Measurements from ENCODE around the gene HPDL. TPM values are rescaled to one million over a fixed set of nuclear protein-coding genes. Genes with fewer than 3 reads are reported as not detected.

The HPDL gene
- total RNA-seq, 2 donors from 2014 or later: 7.8 to 10.1 TPM

- Mint-ChIP-seq H3K4me3 (no peak overlapping the region), H3K27ac (no peak overlapping the region), H3K4me1 (no peaks in the 10 kb centered on the region), H3K9me3 (no peaks in the 10 kb centered on the region), H3K36me3 (ENCODE audit: low read depth) (peaks cover 17% of the 10 kb centered on the region), H3K27me3 (ENCODE audit: insufficient read depth) (no peaks in the 10 kb centered on the region)
- H3K27ac ChIP-seq (ENCODE audit: low read depth, low read length): no peak overlapping the region
- H3K36me3 ChIP-seq (ENCODE audit: control insufficient read depth, insufficient read depth, low read length): peaks cover 24% of the 10 kb centered on the region
- 83% methylated on average over 2 of the region's 2 CpGs; no CpG with 5 or more reads in 1 of the 2 experiments for WGBS, 2 experiments (ENCODE audit: insufficient coverage in 1 of 2, insufficient read length in 1 of 2)
- no peaks in the 10 kb centered on the region for H3K27me3 ChIP-seq (ENCODE audit: control insufficient read depth, insufficient read depth, low read length, poor library complexity, severe bottlenecking)
- DNase-seq: no peak
- H3K9ac ChIP-seq (ENCODE audit: extremely low read depth, low read length, poor library complexity, severe bottlenecking): no peak overlapping the region
- TF ChIP-seq, protein P1, sequence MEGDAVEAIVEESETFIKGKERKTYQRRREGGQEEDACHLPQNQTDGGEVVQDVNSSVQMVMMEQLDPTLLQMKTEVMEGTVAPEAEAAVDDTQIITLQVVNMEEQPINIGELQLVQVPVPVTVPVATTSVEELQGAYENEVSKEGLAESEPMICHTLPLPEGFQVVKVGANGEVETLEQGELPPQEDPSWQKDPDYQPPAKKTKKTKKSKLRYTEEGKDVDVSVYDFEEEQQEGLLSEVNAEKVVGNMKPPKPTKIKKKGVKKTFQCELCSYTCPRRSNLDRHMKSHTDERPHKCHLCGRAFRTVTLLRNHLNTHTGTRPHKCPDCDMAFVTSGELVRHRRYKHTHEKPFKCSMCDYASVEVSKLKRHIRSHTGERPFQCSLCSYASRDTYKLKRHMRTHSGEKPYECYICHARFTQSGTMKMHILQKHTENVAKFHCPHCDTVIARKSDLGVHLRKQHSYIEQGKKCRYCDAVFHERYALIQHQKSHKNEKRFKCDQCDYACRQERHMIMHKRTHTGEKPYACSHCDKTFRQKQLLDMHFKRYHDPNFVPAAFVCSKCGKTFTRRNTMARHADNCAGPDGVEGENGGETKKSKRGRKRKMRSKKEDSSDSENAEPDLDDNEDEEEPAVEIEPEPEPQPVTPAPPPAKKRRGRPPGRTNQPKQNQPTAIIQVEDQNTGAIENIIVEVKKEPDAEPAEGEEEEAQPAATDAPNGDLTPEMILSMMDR (conservative IDR thresholded peaks at IDR 0.05): no peak
- H3K9me3 ChIP-seq (ENCODE audit: control insufficient read depth, low read length): no peaks in the 10 kb centered on the region
- no peak overlapping the region for H3K4me3 ChIP-seq (ENCODE audit: low read length)
- H3K4me1 ChIP-seq (ENCODE audit: control insufficient read depth, insufficient read depth, low read length): no peaks in the 10 kb centered on the region
These were observed 21.3 kb downstream of the HPDL start for GRCh38 chr1:45348020-45348419.

- H3K27me3 ChIP-seq (ENCODE audit: control insufficient read depth, insufficient read depth, low read length, poor library complexity, severe bottlenecking): no peaks in the 10 kb centered on the region
- H3K9ac ChIP-seq (ENCODE audit: extremely low read depth, low read length, poor library complexity, severe bottlenecking): no peak overlapping the region
- 91 to 93% methylated on average over 1 of the region's 1 CpG for WGBS, 2 experiments (ENCODE audit: insufficient coverage in 1 of 2, insufficient read length in 1 of 2)
- TF ChIP-seq, protein P1 (conservative IDR thresholded peaks at IDR 0.05): no peak
- Mint-ChIP-seq H3K4me1 (no peaks in the 10 kb centered on the region), H3K27me3 (ENCODE audit: insufficient read depth) (no peaks in the 10 kb centered on the region), H3K9me3 (no peaks in the 10 kb centered on the region), H3K27ac (no peak overlapping the region), H3K4me3 (no peak overlapping the region), H3K36me3 (ENCODE audit: low read depth) (peaks cover 15% of the 10 kb centered on the region)
- no peaks in the 10 kb centered on the region for H3K9me3 ChIP-seq (ENCODE audit: control insufficient read depth, low read length)
- no peak overlapping the region for H3K4me3 ChIP-seq (ENCODE audit: low read length)
- H3K36me3 ChIP-seq (ENCODE audit: control insufficient read depth, insufficient read depth, low read length): peaks cover 18% of the 10 kb centered on the region
- H3K27ac ChIP-seq (ENCODE audit: low read depth, low read length): no peak overlapping the region
- no peaks in the 10 kb centered on the region for H3K4me1 ChIP-seq (ENCODE audit: control insufficient read depth, insufficient read depth, low read length)
- DNase-seq: no peak
These were observed 21.9 kb downstream of the HPDL start for GRCh38 chr1:45348609-45348965.

DNA sequence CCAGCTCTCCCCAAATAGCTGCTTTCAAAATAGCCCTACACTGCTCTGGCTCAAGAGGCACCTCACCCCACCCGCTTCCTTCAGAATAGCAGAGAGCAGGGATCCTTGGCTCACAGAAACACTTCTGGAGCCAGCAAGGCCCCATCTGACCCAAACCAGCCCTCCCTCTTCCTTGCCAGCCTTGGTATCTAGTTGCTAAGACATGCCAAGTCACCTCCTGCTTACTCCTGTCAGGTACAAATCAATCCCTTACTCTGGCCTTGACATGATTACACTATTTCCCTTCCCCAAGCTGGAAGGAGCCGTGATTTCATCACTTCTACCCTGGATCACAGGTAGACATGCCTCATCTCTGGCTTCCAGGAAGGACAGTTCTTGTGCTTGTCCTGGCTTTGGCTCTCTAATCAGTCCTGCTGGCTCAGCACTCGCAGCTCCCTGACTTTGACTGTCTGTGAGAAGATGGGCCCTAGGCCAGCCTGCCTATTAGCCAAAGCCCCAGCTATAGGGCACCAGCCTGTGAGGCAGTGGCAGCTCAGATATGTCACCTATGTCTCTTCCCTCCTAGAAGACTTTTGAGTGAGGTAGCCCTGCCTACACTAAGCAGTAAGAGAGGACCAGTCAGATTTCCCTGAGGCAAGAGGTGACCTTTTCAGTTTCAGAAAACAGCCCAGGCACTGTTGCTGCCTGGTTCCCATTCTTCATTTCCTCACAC lies 22.4 kb downstream of the HPDL start:
- peak; percentile 51 for DNase-seq
- no peak overlapping the region for H3K9ac ChIP-seq (ENCODE audit: extremely low read depth, low read length, poor library complexity, severe bottlenecking)
- Mint-ChIP-seq H3K27ac (no peak overlapping the region), H3K36me3 (ENCODE audit: low read depth) (peaks cover 13% of the 10 kb centered on the region), H3K4me1 (no peaks in the 10 kb centered on the region), H3K4me3 (no peak overlapping the region), H3K27me3 (ENCODE audit: insufficient read depth) (no peaks in the 10 kb centered on the region), H3K9me3 (no peaks in the 10 kb centered on the region)
- H3K27ac ChIP-seq (ENCODE audit: low read depth, low read length): no peak overlapping the region
- H3K4me3 ChIP-seq (ENCODE audit: low read length): no peak overlapping the region
- TF ChIP-seq, protein P1 (conservative IDR thresholded peaks at IDR 0.05): no peak
- 83 to 90% methylated on average over 1 to 3 of the region's 3 CpGs for WGBS, 2 experiments (ENCODE audit: insufficient coverage in 1 of 2, insufficient read length in 1 of 2)
- peaks cover 13% of the 10 kb centered on the region for H3K36me3 ChIP-seq (ENCODE audit: control insufficient read depth, insufficient read depth, low read length)
- H3K27me3 ChIP-seq (ENCODE audit: control insufficient read depth, insufficient read depth, low read length, poor library complexity, severe bottlenecking): no peaks in the 10 kb centered on the region
- H3K9me3 ChIP-seq (ENCODE audit: control insufficient read depth, low read length): no peaks in the 10 kb centered on the region
- no peaks in the 10 kb centered on the region for H3K4me1 ChIP-seq (ENCODE audit: control insufficient read depth, insufficient read depth, low read length)

Data from endodermal cell (in vitro differentiated cells).